ENCODE data around the gene LMOD1. TPM values are rescaled to one million over a fixed set of nuclear protein-coding genes. Genes with fewer than 3 reads are reported as not detected.

LMOD1 gene
- total and polyA plus RNA-seq, 2 donors (not counting 3 experiments of a cell fraction or from before 2014, with no cell fraction given) = 0.19 to 0.33 TPM

- H3K79me2 ChIP-seq (ENCODE audit: control insufficient read depth, insufficient read depth, low read length) = no peaks in the 10 kb centered on the region
- no peak overlapping the region for H3K27ac ChIP-seq (ENCODE audit: insufficient read depth, low read depth, low read length)
- no peak overlapping the region for H3K4me3 ChIP-seq (replicated peaks in 1 of 3; ENCODE audit: insufficient read depth in 1 of 3, low read depth in 1 of 3, low read length in 3 of 3)
- H3K9me3 ChIP-seq (replicated peaks; ENCODE audit: control insufficient read depth, insufficient read depth, low read length) = no peaks in the 10 kb centered on the region
- H3K27me3 ChIP-seq (ENCODE audit: control insufficient read depth in 2 of 2, insufficient read depth in 2 of 2, low read length in 2 of 2) = no peaks in the 10 kb centered on the region
- no peaks in the 10 kb centered on the region for H3K4me1 ChIP-seq (ENCODE audit: control insufficient read depth, extremely low read depth, insufficient read depth, low read length)
- H3K9ac ChIP-seq (replicated peaks; ENCODE audit: extremely low read depth, insufficient read depth, low read length) = no peak overlapping the region
- H2AFZ ChIP-seq (ENCODE audit: low read depth, low read length) = no peak overlapping the region
- no peak overlapping the region for H3K4me2 ChIP-seq (ENCODE audit: insufficient read depth, low read length)
- dilution Hi-C loops (cut with MboI; ENCODE audit: extremely low pct_ligation_motif_present, low sequenced_read_pairs) (no loop called here), intact Hi-C loops (cut with micrococcal nuclease) (loop anchor here (1.0 kb wide), 1 partner anchor 47 kb away; the partner anchor contains the start of gene IPO9)
- H3K9me1 ChIP-seq (replicated peaks; ENCODE audit: control insufficient read depth, extremely low read depth, insufficient read depth, low read length) = no peaks in the 10 kb centered on the region
- ChIA-PET POLR2A (no interaction called here), CTCF (interaction anchor here (2.0 kb wide), 1 partner anchor 12 kb away, joined by 13 read pairs; no protein-coding TSS in a partner anchor)
- no peak for TF ChIP-seq MAX (IDR thresholded peaks at IDR 0.05; ENCODE audit: insufficient read depth, insufficient read length)
- TF ChIP-seq EZH2 (IDR thresholded peaks at IDR 0.05; ENCODE audit: borderline replicate concordance, low read depth, low read length, severe bottlenecking) = no peak
- TF ChIP-seq FOS (IDR thresholded peaks at IDR 0.05; ENCODE audit: borderline replicate concordance, insufficient read depth, low read length) = no peak
- TF ChIP-seq MYC (IDR thresholded peaks at IDR 0.05; ENCODE audit: low read depth, low read length) = no peak
- no peak for TF ChIP-seq POLR2A (IDR thresholded peaks at IDR 0.05; ENCODE audit: low read depth, low read length)
- TF ChIP-seq CTCF (IDR thresholded peaks at IDR 0.05; ENCODE audit: extremely low read depth in 1 of 2, insufficient read depth in 1 of 2, low read depth in 1 of 2, low read length in 2 of 2) = peak; percentile 48 to 52
- TF ChIP-seq JUN (IDR thresholded peaks at IDR 0.05; ENCODE audit: borderline replicate concordance, insufficient read depth, insufficient read length, low read depth) = no peak
- no peak for TF ChIP-seq POLR2AphosphoS5 (IDR thresholded peaks at IDR 0.05; ENCODE audit: insufficient read depth, low read depth, low read length)
- no peaks in the 10 kb centered on the region for H4K20me1 ChIP-seq (replicated peaks; ENCODE audit: control insufficient read depth, extremely low read depth, insufficient read depth, low read length)
- peak; percentile 42 for DNase-seq (ENCODE audit: low read depth, low spot score)
- TSS peak; percentile 18 for BruUV-seq (replicated peaks)
- peak; percentile 61 for FAIRE-seq
- peaks cover 24 to 35% of the 10 kb centered on the region in 2 experiments for H3K36me3 ChIP-seq (ENCODE audit: control insufficient read depth in 2 of 2, extremely low read depth in 1 of 2, insufficient read depth in 2 of 2, low read length in 2 of 2)
Observed at GRCh38 chr1:201876148-201876818, 70.1 kb downstream of the LMOD1 start.

All from endothelial cell of umbilical vein (primary cell).